AG09309 (cell line): Measurements from ENCODE around the gene ARFRP1.

Source experiments
- DNase-seq: peaks from one replicate; pipeline ENCODE4 v3.0.0-alpha.2; 2010; ENCODE audit warnings: low read depth
- H3K4me3 ChIP-seq: 2 replicates; pipeline ENCODE4 v1.5.1; 2011; ENCODE audit warnings: mild to moderate bottlenecking, low read depth, low read length, moderate library complexity; ENCODE audit not compliant: control insufficient read depth
- CTCF ChIP-seq: IDR thresholded peaks from 2 replicates; pipeline ENCODE4 v1.5.1; 2011; ENCODE audit warnings: mild to moderate bottlenecking, low read depth, low read length, inconsistent platforms; ENCODE audit not compliant: insufficient read depth, control insufficient read depth; ENCODE audit errors: missing control alignments

ARFRP1 gene

GRCh38 chr20:63751471-63752271, 43.9 kb upstream of the ARFRP1 start:
- no peak for DNase-seq
- TF ChIP-seq CTCF: no peak
- no peak overlapping the region for H3K4me3 ChIP-seq

GRCh38 chr20:63750807-63751470, 43.2 kb upstream of the ARFRP1 start:
- DNase-seq: no peak
- TF ChIP-seq CTCF: no peak
- no peak overlapping the region for H3K4me3 ChIP-seq

GRCh38 chr20:63749597-63750508, 42.1 kb upstream of the ARFRP1 start:
- no peak for DNase-seq
- TF ChIP-seq CTCF: no peak
- no peak overlapping the region for H3K4me3 ChIP-seq

GRCh38 chr20:63748934-63749270, 41.1 kb upstream of the ARFRP1 start:
- TF ChIP-seq CTCF: no peak
- no peak overlapping the region for H3K4me3 ChIP-seq
- DNase-seq: no peak

- DNase-seq: no peak
- no peak overlapping the region for H3K4me3 ChIP-seq
- TF ChIP-seq CTCF: no peak
Measured at GRCh38 chr20:63748070-63748933, 40.5 kb upstream of the ARFRP1 start.

GRCh38 chr20:63747622-63748069, 39.9 kb upstream of the ARFRP1 start:
- no peak overlapping the region for H3K4me3 ChIP-seq
- DNase-seq: no peak
- no peak for TF ChIP-seq CTCF
